Activated naive CD4-positive, alpha-beta T cell (primary cell): ENCODE data around the gene CCDC110.
"Not testable (repeated sequence)": the region's sequence is repeated elsewhere in the genome, so short reads cannot be mapped to it uniquely, and the experiment has no call there.

Source experiments
- DNase-seq, 4 experiments: peaks; one replicate each; lab custom pipeline; 2025; lab: John Stamatoyannopoulos, UW

The CCDC110 gene

DNA sequence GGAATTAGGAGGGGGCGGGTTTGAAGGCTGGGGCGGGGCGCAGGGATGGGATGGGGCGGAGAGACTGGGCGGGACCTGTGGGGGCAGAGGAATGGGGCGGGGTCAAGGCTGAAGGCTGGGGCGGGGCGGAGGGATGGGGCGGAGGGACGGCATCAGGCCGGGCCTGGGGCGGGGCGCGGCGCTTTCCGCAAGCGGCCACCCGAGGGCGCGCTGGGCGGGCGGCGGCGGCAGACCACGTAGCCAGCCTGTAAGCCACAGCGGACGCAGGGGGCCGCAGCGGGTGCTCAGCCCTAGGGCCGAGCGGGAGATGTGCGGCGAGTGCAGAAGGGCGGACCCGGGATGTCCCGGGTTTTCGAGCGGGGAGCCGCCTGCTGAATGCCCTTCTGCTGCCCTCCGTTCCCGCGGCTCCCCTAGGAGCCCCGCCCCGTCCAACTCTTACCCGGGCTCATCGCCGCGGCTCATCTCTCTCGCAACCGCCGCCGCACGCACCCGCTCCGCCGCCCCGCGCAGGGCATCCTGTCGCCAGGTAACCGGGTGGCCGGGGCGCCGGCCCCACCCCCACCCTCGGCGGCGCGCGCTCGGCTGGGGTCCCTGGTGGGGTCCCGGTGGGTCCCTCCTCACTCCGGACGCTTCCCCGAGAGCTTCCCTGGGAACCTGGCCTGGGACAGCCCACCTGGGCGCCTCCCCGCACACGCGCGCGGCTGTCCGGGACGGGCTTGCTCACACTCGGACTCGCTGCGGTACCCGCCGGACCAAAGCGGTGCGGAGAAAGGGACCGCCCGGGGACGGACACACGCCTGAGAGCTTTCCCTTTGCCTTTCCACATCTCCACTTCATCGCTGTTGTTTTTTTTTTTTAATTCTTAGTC lies at the start of gene CCDC110:
CCDC110 (minus strand) TSS at position 499 of the 868 bp plus-strand sequence; CDS start at position 449, 50 bp downstream.
- DNase-seq = peak; percentile 66 to 94 (median 83)

DNA sequence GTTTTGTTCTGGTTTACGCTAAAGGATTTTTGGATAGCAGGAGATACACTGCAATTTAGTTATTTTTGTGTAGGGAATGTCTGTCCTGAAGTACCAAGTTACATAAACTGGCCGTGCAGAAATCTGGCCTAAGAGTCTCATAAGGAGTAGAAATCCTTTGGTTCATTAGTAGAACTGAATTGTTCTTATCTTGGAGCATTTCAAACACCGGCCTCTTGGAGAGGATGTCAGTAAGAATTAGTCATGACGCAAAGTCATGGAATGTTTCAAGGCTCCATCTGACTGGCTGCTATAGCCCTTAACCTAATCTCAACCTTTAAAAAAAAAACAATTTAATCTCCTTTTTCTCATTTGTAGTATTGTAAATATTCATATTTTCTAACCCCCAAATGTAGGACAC lies 48.6 kb upstream of the CCDC110 start:
- no peak for DNase-seq

DNA sequence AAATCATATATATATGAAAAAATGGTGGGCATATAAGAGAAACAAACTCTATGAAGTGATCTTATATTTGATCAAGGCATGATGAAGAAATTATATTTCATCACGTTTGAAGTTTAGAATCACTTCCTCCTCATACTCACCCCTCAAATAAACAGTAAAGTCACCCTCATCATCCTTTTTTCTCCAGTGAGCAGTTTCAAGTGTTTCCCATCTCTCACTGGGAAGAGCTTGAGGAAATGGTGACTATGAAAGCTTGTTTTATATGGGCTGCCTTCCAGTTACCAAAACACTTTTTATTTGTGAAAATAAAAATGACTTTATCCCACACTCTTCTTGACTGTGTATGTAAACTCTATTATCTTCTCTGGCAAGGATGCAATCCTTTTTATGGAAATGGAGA lies 47.0 kb upstream of the CCDC110 start:
- no peak for DNase-seq

GRCh38 chr4:185518069-185518468 lies 46.5 kb upstream of the CCDC110 start:
- DNase-seq = no peak

- DNase-seq = no peak
These were observed 43.7 kb upstream of the CCDC110 start for GRCh38 chr4:185515248-185515647.

DNA sequence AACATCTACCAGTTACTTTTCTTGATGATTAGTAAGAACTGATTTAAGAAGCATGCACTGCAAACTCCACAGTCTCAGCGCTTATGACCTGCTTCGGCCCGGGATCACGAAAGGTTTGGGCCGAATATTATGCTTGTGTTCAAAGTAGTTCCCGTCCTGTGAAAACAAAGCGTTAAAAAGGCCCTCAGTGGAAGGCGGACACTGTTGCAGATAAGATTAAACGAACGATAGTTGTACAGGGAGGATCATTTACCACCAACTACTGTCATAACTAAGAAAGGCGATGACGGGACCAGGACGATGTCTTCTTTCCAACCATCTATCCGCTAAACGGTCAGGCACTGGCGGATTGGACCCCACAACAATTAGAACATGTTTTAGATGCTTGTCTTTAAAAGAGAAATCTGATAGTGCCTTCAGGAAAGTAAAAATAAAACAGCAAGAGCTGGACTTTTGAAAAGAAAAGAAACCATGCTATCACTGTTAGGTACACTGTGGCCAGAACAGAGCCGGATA lies 42.7 kb upstream of the CCDC110 start:
- DNase-seq = no peak

GRCh38 chr4:185513489-185514181 lies 42.1 kb upstream of the CCDC110 start:
- no peak for DNase-seq

DNA sequence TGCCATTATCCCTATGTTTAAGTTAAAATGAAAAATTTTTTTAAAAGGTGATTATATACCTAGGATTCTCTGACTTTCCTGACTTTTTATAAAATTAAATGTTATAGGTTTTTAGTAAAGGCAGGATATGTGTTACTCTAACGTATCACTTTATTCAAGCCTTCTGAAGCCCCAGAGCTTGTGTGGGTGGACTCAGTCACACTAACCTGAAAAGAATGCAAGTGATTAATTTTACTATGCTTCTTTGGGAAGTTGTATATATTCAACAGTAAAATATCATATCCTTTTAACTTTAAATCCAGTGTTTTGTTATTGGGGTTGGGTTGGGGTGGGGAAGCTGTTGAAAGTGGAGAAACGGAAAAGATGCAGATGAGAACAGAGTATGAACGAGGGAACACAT lies 41.0 kb upstream of the CCDC110 start:
- DNase-seq = no peak

- not testable (repeated sequence) for DNase-seq
These were observed 39.7 kb upstream of the CCDC110 start for GRCh38 chr4:185511243-185511642.

- no peak for DNase-seq
These were observed 39.3 kb upstream of the CCDC110 start for GRCh38 chr4:185510806-185511205.

GRCh38 chr4:185508181-185508580 lies 36.6 kb upstream of the CCDC110 start:
- no peak for DNase-seq

DNA sequence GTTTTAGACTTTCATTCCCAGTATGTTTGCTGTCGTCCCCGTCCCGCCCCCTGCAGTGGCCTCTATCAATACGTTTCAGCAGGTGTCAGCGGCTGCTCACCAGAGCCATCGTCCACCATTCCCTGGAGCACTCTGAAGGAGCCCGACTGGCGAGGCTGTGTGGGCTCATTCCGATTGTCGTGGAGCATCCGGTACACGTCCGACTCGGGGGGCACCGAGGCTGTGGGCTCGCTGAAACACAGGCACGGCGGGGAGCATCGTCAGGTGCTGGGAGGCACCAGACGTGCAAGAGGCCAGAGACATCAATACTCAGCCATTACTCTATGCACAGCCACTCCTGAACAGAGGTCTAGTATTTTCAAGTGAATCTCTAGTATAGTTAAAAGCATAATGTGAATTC lies 34.9 kb upstream of the CCDC110 start:
- DNase-seq = no peak

DNA sequence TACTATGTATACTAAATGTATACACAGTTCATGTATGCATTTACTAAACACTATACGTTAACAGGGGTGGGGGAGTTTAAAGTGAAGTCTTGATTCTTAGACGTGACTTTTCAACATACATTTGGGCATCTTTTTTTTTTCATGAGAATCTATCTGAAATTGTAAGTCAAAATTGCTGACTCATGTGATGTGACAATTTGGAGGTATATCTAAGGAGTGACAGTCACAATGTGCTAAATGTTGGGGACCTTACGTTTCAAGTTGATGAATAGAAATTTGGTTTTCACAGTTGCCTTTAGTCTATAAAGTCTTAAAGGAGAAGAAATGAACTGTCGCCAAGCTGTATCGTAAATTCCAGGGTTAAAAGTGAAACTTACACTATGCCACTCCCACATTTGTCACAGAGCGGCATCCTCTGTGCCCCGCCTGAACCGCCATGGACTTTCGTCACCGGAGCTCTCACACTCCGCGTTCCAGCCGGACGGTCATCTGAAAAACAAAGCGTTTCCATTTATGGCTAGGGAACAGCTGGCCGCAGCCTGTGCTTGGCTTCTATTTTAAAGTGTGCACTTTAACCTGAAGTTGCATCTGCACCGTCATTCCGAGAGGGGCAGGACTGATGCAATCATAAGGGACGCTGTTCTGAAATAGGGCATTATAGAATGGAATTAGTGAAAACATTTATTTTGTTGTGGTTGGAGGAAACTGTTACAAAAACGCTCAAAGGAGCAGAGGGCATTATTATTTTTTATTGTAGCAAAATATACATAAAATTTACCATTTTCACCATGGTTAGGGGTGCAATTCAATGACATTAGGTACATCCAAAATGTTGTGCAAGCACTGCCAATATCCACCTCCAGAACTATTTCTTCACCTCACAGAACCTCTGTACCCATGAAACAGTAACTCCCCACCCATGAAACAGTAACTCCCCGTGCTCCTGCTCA lies 32.8 kb upstream of the CCDC110 start:
- no peak for DNase-seq

DNA sequence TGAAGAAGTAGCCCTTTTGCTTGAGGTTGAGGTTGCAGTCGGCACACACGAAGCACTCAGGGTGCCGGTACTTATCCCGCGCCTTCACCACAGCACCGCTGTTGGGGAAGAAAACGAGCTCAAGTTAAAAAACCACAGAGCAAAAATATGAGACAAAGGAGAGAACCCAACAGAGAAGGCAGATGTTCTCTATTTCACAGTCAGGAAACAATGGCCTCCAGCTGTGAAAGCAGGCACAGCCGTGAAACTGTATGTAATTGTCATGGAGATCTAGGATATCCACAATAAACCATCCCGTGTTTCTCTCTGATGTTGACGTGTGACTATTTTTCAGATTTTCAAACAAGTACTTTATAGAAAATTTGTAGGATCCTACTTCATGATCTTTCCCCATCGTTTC lies 30.9 kb upstream of the CCDC110 start:
- DNase-seq = no peak

DNA sequence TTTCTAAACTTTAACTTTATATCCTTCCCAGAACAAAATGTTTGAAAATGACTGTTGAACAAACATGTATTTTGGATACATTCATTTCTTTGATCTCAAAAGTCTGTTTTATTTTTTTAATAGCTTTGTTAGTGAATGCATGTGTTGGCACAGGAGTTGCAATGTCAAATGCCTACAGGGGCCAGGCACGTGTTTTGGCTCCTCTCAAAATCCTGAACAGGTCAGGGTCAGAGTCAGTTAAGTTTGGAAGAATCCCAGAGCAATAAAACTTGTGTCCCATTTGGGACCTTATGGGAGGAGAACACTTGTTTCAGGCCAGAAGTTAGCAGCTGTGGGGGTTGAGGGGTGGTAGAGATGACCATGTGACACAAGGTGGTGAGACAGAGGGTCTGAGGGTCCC lies 29.0 kb upstream of the CCDC110 start:
- DNase-seq = no peak

DNA sequence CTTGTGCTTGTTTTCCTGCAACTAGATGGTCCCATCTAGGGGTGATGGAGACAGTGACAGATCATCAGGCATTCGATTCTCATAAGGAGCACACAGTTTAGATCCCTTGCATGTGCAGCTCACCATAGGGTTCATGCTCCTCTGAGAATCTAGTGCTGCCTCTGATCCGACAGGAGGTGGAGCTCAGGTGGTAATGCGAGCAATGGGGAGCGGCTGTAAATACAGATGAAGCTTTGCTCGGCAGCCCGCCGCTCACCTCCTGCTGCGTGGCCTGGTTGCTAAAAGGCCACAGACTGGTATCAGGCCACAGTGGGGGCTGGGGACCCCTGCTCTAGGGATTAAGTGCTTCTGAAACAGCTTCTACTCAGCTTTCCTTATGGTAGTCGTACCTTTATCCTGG lies 28.5 kb upstream of the CCDC110 start:
- DNase-seq = no peak

- no peak for DNase-seq
These were observed 17.1 kb upstream of the CCDC110 start for GRCh38 chr4:185488650-185489049.

- no peak for DNase-seq
These were observed 9.9 kb upstream of the CCDC110 start for GRCh38 chr4:185481401-185481800.

GRCh38 chr4:185480016-185480732 lies 8.6 kb upstream of the CCDC110 start:
- no peak for DNase-seq

DNA sequence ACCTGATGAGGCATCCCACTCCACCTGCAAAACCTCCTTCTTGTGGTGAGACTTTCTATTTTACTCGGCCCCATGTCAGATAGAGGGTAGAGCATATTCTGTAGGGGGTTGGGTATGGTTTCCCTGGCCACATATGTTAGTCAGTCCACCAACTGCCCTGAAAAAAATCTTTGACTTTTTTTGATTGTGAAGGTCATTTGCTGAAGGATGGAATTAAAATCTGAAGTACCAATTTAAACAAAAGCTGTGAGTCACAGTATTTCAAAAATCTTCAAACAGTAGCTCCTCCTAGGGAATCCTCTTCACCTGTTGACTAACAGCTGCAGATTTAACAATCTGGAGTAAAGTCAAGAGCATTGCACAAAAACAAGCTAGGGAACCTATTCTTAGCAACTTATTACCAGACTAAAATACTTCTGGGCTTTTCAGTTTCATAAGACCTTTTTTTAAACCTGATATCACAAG lies 8.0 kb upstream of the CCDC110 start:
- DNase-seq = no peak

- DNase-seq = no peak
These were observed 1.7 kb upstream of the CCDC110 start for GRCh38 chr4:185473247-185473646.
